Cerebellar cortex (tissue), 1 donor: ENCODE data around the gene GPC5.
A peak's percentile ranks its signal among the peaks of the same experiment; 100 is the strongest.

Source experiments
- DNase-seq: peaks from one replicate; pipeline ENCODE4 v3.0.0-alpha.2; 2015; ENCODE audit warnings: low spot score

The GPC5 gene

DNA sequence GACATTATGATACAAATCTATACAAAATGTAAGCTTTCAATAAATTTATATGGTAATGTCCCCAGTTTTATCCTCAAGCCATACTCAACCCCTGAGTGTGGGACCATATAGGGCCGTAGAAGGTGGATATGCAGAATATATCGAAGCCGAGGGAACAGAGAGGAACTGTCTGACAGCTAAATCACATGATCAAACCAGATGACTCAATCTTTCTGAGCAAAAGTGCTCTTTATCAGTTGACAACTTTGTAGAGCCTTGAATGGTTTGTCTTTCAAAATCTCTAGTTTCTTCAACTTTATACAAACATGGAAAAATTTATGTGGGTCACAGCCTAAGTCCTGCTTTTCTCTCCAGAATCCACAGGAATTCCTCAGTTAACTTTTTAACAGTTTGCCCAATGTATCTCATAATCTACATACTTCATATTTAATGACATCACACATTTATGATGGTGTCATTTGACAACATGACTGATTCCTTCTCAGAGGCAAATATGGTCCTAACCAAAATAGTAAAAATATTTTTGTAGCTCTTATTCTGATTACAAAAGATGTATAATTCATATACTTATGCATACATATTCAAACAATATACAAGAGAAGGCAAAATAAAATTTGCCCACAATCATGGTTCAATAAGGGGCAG lies 1155.2 kb downstream of the GPC5 start:
- no peak for DNase-seq

DNA sequence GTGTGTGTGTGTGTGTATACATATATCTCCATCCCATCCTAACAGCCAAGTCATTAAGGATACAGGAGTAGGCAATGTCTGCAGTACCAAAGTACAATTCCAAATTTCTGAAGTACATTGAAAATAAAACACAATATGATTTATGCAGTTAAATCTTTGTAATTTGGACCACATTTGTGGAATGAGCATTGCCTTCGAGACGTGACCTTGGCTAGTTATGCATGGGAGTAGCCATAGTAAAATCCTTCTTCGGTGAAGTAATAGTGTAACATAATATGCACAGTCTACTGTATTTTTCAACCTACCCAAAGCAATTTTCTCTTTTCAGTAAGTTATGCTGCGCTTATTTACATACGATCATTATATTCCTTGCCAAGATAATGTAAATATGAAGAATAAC lies 1162.5 kb downstream of the GPC5 start:
- DNase-seq = no peak

DNA sequence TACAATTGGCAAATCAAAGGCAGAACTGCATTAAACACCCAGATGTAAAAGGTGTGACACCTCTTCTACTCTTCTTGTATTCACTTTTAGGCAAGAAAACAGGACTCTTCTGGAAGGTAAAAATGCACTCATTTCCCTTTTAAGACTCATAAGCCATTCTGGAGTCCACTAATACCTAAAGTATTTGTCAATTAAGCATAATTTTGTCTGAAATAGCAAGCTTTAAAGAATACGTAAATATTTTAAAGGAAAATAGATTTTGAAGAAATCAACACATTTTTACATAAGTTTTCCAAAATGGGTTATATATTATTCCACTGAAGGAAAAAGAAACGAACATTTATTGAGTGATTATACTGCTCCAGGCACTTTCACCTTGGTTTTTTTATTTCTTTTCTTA lies 1166.5 kb downstream of the GPC5 start:
- no peak for DNase-seq

DNA sequence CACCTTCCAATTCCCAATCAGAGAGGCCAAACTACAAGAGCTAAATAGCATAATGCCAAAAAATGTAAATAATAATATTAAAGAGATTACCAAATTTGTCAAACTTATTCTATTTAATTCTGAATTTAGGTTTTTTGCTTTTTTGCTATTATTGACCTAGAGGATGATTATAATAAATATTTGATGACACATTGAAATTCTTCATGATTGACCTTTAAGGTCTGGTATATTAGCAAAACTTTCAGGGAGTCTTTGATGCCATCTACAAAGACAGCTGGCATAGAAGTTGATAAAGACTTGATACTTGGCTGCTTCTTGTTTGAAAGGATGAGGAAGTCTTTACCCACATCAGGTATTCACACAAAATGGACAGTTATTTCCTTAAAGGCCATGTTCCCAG lies 1168.3 kb downstream of the GPC5 start:
- DNase-seq = no peak

DNA sequence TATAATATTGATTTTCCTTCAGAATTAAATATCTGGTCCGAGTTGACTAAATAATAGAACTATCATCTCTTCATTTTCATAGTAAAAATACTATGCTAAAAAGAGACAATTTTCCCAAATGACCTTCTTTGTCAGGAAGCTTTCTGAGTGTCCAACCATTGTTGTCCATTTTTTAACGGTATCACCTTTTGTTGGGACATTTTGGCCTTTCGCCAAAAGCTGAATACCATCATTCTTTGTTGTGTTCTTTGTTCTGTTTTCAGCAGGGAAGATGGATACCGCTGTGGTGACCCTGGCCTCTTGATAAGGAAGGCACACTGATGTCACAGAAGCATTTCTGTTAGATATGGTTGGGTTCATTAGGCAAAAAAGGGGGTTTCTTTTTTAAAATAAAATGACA lies 1173.8 kb downstream of the GPC5 start:
- no peak for DNase-seq

DNA sequence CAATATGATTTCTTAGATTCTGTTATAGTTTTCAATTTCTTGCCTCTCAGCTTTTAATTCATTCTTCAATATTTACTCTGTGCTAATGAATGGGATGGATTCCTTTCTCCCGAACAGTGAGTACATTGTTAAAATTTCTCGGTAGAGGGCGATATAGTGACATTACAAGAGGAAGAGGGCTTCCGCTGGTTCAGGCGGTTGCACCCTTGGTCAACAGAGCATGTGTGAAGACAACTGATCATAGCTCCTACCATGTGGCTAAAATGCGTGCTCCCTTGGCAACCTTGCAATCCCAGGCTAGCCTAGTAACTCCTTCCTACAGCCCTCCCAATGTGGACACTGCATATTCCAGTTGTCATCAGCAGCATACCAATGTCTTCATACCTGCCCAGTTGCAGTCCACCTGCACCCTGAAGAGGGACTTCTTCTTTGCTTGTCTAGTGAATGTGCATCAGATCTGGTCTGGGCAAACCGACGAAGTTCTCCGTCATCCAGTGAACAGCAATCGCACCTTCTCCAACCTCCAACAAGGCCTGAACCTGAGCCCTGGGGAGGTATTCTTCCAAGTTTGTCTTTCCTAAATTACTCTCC lies 1175.1 kb downstream of the GPC5 start:
- DNase-seq = peak; percentile 14

DNA sequence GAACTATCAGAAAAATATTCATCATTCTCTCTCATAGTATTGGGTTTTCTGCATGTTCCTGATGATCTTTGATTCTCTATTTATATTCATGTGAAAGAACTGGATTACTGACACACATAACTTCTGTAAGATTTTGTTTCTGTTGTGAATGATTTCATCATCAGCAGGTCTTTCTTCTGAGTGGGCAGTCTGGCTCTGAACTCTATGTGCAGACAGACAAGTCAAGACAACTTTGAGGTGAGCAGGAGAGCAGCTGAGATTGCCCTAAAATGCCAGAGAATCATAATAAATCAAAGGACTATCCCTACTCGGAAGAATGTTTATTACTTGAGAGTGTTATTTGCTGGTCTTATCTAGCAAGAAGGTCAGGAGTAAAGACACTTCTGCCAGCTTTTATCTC lies 1176.1 kb downstream of the GPC5 start:
- no peak for DNase-seq

DNA sequence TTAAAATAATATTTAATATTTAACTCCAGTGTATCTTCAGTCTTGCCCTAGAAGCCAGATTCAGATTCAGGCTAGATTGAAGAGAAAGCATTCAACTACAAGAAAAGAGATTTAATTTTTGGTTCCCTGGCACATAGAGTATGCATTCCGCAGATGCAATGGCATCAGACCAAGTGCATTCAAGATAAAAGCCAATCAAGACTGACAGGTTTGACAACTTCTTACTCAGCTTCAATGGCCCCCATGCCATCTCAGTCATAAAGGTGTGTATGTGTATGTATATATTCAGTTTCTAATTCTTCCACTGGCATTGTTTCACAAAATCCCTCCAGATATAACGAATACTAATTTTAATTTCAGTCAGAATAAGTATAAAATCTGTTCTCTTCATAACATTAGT lies 1177.4 kb downstream of the GPC5 start:
- DNase-seq = no peak

DNA sequence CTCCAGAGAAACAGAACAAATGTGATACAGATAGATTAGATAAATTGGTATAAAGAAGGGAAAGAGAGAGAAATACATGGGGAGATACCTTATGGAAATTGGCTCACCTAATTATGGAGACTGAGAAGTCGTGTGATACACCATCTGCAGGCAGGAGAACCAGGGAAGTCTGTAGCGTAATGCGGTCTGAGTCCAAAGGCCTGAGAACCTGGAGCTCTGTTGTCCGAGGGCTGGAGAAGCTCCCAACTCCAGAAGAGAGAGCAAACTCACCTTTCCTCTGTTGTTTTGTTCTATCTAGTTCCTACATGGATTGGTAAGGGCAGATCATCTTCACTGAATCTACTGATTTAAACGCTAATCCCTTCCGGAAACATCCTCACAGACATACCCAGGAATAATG lies 1179.9 kb downstream of the GPC5 start:
- no peak for DNase-seq

DNA sequence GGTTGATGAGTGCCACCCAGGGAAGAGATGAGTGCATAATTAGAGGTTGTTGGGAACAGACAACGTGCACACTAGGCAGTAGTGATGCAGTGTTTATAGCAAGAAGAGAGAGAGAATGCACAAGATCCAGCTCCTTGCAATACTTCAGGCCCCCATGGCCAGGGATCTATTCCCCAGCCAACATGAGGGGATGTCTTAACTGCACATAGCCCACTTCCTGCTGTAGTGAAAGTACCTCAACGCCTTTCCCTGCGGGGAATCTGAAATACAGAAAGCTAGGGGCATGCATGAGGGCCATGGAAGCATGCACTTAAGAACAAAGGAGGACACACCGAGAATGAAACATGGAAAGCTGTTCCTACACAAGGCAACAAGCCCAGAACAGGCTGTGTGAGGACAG lies 1191.5 kb downstream of the GPC5 start:
- no peak for DNase-seq

DNA sequence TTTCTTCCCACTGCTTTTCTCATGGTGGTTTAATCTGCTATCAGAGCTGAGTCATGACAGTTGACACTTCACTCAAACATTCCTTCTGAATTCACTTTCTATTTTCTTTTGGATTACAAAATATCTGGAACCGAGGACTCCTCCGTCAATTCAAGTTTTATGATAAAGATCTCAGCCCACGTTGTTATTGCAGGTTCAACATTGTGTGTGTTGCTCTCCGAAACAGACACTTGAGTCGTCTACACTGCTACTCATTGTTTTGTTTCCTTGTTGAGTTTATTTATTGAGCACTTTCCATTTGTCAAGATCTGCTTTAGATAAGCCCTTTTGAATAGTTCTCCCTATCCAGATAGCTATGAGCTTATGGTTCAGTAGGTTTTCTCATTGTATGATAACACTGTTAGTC lies 1192.1 kb downstream of the GPC5 start:
- DNase-seq = no peak

DNA sequence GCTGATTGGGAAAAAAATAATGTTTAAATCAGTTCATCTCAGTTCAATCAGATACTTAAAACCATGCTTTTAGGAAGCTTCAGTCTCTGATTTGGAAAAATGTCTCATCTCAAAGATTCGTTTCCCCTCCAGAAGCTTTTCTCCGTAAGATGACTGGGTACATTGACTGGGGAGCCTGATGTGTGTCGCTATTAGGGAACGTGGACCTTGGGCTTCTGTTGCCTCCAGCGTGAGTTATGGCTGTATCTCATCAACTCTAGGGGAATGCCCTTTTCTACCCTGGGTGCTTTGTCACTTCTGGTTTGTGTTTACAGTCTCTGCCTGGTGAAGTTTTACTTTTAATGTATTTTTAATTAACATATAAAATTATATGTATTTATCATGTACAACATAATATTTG lies 1192.7 kb downstream of the GPC5 start:
- no peak for DNase-seq

DNA sequence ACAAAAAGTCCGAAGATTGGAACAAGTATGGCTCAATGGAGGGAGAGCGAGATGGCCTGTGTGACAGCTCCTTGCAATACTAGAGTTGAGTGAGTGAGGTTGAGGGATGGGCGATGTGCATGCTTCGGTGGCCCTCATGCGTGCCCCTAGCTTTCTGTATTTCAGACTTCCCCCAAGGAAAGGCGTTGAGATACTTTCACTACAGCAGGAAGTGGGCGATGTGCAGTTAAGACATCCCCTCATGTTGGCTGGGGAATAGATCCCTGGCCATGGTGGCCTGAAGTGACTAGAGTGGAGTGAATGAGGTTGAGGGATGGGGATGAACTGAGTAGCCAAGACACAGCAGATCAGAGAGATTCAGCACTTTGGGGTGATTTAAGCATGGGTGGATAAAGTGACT lies 1194.3 kb downstream of the GPC5 start:
- DNase-seq = no peak

DNA sequence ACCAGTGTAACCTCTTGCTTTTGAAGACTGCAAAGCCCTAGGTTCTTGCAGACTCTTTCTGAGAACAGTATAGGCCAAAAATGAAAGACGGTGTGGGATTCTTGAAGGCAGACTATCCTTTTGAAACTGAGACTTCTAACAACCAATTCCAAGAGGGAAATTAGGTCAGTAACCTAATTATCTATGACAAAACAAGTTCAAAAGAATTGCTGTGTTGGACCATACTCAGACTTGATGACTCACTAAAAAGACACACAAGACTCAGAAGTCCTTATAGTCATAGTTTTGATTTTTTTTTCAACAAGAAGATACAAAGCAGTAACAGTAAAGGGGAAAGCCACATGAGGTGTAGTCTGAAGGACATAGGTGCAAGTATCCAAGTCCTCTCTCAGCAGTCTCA lies 1204.1 kb downstream of the GPC5 start:
- DNase-seq = no peak

DNA sequence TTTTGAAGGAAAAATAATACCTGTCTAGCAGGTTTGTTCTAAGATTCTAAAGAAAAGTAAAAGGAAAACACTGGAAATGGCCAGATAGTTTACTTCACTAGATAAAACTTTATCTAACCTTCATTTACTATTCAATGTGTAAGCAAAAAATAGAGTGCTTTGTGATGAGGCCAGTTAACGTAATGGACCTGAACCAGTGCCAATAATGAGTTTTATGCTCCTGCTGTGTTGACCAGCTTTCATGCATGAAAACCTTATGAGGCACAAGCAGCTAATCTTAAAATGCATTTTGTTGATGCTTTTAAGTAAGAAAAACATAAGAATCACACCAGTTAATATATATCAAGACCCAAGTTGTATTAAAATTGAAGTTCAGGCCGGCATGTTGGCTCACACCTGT lies 1211.0 kb downstream of the GPC5 start:
- DNase-seq = no peak

DNA sequence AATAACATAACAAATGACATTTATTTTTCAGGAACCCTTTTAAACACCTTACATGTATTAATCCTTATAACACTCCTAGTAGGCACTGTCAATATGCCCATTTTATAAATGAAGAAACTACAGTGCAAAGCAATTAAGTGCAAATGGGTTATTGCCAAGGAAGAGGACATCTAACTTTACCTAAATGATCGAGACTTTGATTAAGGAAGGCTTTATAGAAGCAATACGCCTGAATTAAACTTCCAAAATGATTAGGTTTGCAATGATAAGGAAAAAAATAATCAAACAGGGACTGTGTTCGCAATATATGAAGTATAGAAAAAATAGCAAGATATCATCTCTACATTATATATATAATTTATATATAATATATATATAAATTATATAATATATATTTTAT lies 1214.5 kb downstream of the GPC5 start:
- no peak for DNase-seq

DNA sequence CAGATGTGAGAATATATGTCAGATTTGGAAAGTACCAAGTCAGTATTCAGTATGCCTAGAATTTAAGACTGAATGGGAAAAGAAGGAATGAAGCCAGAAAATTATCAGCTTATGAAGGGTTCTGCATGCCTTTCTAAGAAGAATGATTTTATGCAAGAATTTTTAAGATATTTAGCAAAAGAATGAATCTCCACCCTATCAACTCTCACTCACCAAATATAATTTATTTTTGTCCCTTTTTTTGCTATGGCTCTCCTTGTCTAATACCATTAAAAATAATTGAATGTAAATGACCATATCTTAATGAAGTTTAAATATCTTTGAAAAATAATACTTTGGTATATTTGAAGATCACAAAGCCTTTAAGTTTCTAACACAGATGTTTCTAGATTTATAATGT lies 1215.5 kb downstream of the GPC5 start:
- DNase-seq = no peak

DNA sequence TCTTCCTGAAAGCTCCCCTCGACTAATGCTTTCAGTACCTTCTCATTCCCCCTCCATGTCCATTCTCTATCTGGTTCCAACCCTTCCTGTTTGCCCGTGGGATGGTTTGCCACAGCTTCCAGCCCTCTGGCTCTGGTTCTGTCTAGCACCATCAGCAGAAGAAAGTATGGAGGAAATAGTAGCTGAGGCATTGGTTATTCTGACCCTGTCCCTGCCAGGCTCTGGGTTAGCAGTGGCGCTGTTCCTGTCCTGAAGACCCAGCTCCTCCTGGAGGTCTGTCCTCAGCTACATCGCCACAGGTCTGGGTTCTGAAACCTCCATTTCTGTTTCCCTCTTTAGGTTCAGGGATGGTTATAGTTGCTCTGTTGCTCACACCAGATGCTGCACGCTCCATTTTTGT lies 1223.6 kb downstream of the GPC5 start:
- no peak for DNase-seq

DNA sequence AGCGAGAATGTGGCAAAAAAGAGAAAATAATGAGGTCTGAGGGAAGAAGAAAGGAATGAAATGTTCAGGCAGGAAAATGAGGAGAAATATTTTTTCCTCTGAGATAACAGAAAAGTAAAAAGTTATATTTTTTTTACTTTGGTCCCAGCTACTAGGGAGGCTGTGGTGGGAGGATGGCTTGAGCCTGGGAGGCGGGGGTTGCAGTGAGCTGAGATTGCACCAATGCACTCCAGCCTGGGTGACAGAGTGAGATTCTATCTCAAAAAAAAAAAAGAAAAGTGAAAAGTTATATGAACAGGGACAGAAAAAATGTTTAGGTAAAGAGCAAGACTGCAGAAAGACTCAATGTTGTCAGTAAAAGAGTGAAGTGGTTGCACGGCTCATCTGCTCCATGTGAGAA lies 1224.5 kb downstream of the GPC5 start:
- no peak for DNase-seq

DNA sequence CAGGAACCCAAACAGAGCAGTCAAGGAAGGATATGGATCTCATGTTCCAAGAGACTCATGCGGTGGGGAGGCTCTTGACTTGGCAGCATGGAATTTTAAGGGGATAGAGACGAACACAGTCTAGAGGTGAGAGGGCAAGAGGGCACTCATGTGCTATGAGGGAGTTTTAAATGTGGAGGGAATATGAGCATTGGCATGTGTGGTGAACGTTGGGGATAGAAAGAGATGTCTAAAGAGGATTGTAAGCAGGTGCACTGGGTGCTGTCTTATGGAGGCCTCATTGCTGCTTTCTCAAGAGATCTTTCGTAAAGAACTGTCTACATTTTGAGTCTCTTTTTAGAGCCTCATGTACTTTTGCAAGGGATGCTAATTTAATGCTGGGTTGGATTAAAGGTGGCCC lies 1227.9 kb downstream of the GPC5 start:
- no peak for DNase-seq

DNA sequence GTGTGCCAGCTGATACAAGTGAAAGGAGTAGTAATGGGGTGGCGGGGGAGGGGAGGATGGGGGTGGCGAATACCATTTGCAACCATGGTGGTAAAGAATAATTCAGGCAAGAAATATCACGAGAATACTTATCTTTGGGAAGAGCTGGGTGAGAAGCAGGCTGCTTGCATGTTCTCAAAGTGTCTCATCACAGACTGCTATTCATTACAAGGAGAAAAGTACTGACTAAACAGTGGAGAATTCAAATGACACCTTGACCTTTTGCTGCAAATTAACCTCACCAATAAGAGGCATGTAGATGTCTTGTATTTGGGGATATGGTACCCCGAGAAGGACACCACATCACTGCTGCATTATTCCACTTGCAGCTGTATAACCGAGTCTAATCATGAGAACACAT lies 1242.5 kb downstream of the GPC5 start:
- no peak for DNase-seq

DNA sequence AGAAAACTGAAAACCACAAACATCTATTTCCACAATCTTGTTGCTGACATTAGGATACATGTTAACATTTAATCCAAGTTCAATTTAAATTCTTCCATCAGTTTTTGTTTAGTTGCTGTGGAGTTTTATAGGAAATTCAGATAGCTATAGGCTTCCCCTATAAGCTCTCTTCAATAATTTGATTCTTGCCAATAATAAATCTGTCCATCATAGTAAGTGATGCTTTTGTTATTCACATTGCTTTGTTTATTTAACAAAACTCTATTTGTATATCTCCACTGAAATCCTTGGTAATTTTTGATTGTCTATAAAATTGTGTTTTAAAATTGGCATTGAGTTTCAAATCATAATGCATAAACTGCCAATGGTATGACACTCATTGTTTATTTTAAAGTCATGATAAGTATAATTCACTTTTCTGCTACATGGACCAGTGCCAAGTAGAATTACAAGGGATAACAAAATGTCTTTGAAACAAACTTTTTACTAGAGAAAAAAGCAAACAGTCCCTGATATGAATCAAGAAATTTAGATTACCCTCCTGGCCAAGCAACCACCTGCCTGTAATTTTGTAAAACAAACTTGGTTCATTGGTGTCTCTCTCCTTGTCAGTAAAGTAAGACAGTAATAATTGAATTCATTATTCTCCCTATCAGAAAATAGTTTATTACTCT lies 1250.9 kb downstream of the GPC5 start:
- DNase-seq = no peak

DNA sequence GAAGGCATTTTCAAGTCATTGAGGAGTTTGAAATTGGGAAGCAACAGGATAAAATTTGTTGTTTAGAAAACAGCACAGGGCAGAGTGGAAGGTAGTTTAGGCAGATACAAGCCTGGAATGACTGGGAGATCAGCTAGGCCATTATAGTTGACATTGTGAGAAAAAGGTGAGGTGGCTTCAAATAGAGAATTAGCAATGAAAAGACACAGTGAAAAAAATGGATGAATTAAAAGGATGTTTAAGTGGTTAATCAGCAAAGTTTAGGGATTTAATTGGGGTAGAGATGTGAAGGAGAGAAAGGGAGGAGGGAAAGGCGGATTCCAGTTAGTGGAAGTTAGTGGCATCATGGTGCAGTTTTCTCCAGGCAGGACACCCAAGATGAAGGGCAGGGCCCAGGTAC lies 1257.7 kb downstream of the GPC5 start:
- DNase-seq = no peak

DNA sequence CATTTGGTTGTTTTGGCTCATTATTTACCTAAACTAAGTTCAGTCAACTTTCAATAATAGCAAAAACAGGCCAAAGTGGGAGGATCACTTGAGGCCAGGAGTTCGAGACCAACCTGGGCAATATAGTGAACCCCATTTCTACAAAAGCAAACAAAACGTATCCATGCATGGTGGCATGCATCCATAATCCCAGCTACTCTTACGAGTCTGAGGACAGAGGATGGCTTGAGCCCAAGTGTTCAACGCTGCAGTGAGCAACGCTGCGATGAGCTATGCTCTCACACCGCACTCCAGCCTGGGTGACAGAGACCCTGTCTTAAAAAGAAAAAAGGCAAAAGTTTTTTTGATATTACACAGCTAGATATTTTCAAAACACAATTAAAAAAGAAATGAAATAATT lies 1258.2 kb downstream of the GPC5 start:
- DNase-seq = no peak
